ENCODE measurements around the gene ADAM12. TPM values are rescaled to one million over a fixed set of nuclear protein-coding genes. Genes with fewer than 3 reads are reported as not detected.
"Not testable (repeated sequence)": the region's sequence is repeated elsewhere in the genome, so short reads cannot be mapped to it uniquely, and the experiment has no call there.

The ADAM12 gene
- total RNA-seq, 2 donors from 2014 or later, result 0.14 to 1.9 TPM

DNA sequence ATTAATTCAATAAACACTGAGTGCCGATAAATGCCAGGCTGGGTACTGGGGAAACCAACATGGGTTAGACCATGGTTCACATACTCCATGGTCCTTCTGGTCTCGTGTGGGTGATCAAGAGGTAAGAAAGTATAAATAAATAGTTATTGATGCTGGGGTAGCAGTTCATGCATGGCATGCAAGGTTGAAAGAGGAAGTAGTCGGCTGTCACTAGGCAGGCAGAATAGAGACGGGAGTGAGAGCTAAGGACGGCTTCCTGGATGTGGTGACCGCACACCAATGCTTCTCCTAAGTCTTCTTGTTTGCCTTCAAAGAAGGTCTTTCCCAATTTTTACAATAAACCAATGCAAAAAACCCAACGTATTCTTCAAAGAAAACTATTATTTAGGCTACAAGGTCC lies 208.6 kb downstream of the ADAM12 start:
- Histone ChIP-seq H3K9me3 (no peaks in the 10 kb centered on the region), H3K4me3 (no peak overlapping the region), H3K27ac (no peak overlapping the region), H3K27me3 (replicated peaks; ENCODE audit: insufficient read depth) (no peaks in the 10 kb centered on the region), H3K36me3 (no peaks in the 10 kb centered on the region), H3K4me1 (replicated peaks) (no peaks in the 10 kb centered on the region)
- no peak for DNase-seq (ENCODE audit: low spot score)
- 94% methylated on average over 7 of the region's 7 CpGs for WGBS
- TF ChIP-seq, protein P1, sequence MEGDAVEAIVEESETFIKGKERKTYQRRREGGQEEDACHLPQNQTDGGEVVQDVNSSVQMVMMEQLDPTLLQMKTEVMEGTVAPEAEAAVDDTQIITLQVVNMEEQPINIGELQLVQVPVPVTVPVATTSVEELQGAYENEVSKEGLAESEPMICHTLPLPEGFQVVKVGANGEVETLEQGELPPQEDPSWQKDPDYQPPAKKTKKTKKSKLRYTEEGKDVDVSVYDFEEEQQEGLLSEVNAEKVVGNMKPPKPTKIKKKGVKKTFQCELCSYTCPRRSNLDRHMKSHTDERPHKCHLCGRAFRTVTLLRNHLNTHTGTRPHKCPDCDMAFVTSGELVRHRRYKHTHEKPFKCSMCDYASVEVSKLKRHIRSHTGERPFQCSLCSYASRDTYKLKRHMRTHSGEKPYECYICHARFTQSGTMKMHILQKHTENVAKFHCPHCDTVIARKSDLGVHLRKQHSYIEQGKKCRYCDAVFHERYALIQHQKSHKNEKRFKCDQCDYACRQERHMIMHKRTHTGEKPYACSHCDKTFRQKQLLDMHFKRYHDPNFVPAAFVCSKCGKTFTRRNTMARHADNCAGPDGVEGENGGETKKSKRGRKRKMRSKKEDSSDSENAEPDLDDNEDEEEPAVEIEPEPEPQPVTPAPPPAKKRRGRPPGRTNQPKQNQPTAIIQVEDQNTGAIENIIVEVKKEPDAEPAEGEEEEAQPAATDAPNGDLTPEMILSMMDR (IDR thresholded peaks at IDR 0.05), result no peak
- TF ChIP-seq POLR2A (IDR thresholded peaks at IDR 0.05) (no peak), POLR2AphosphoS5 (IDR thresholded peaks at IDR 0.05) (no peak)
- intact Hi-C loops (cut with DNase I), result no loop called here

DNA sequence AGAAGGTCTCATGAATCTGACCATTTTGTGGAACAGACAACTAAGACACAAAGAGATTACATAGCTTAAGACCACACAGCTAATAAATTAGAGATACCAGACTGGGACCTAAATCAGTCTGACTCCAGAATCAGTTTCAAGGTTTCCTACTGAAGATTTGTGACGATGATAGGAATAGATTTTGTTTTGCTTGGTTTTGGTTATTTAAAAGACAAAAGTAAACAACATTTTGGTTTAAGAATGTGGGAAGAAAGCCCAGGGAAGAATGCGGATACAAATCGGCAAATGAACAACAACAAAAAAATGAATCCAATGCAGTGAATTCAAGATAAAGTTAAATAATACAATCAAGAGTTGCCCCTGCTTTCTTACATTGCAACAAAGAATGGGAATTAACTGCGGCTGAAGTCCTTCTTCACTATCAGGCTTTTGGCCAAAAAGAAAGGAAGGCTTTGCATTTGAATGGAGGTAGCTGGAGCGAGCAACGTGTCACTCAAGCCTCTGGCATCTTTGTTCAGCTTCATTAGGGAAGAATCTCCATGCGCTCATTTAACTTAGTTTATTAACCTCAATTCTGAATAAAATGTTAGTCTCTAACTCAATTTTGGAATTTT lies 210.8 kb downstream of the ADAM12 start:
- DNase-seq (ENCODE audit: low spot score), result no peak
- H3K4me3 ChIP-seq, result no peak overlapping the region
- H3K36me3 ChIP-seq, result no peaks in the 10 kb centered on the region
- TF ChIP-seq, protein P1 (IDR thresholded peaks at IDR 0.05), result no peak
- TF ChIP-seq POLR2AphosphoS5 (IDR thresholded peaks at IDR 0.05) (no peak), POLR2A (IDR thresholded peaks at IDR 0.05) (no peak)
- no peaks in the 10 kb centered on the region for H3K4me1 ChIP-seq (replicated peaks)
- intact Hi-C loops (cut with DNase I), result no loop called here
- H3K27ac ChIP-seq, result no peak overlapping the region
- no peaks in the 10 kb centered on the region for H3K9me3 ChIP-seq
- WGBS, result 57% methylated on average over 7 of the region's 7 CpGs
- no peaks in the 10 kb centered on the region for H3K27me3 ChIP-seq (replicated peaks; ENCODE audit: insufficient read depth)

GRCh38 chr10:126175641-126176262 lies 212.5 kb downstream of the ADAM12 start:
- no peak for TF ChIP-seq POLR2AphosphoS5 (IDR thresholded peaks at IDR 0.05)
- TF ChIP-seq, protein P1 (IDR thresholded peaks at IDR 0.05), result no peak
- TF ChIP-seq POLR2A (IDR thresholded peaks at IDR 0.05), result no peak
- intact Hi-C loops (cut with DNase I), result no loop called here
- DNase-seq (ENCODE audit: low spot score), result no peak

GRCh38 chr10:126172755-126173154 lies 215.5 kb downstream of the ADAM12 start:
- H3K4me3 ChIP-seq; H3K4me1 ChIP-seq (replicated peaks); H3K27ac ChIP-seq; intact Hi-C loops (cut with DNase I); H3K27me3 ChIP-seq (replicated peaks; ENCODE audit: insufficient read depth); DNase-seq (ENCODE audit: low spot score); H3K36me3 ChIP-seq; H3K9me3 ChIP-seq: not testable (repeated sequence)
- WGBS, result 81% methylated on average over 1 of the region's 1 CpG

More at GRCh38 chr10:126175641-126176262, 212.5 kb downstream of the ADAM12 start:
- no peak overlapping the region for H3K4me3 ChIP-seq
- no peaks in the 10 kb centered on the region for H3K4me1 ChIP-seq (replicated peaks)
- H3K27me3 ChIP-seq (replicated peaks; ENCODE audit: insufficient read depth), result no peaks in the 10 kb centered on the region
- no peaks in the 10 kb centered on the region for H3K9me3 ChIP-seq
- no peak overlapping the region for H3K27ac ChIP-seq
- no peaks in the 10 kb centered on the region for H3K36me3 ChIP-seq
- 68% methylated on average over 14 of the region's 14 CpGs for WGBS

GRCh38 chr10:126171555-126171954 lies 216.7 kb downstream of the ADAM12 start:
- Histone ChIP-seq H3K9me3 (no peaks in the 10 kb centered on the region), H3K27me3 (replicated peaks; ENCODE audit: insufficient read depth) (no peaks in the 10 kb centered on the region), H3K27ac (no peak overlapping the region), H3K4me1 (replicated peaks) (no peaks in the 10 kb centered on the region), H3K36me3 (no peaks in the 10 kb centered on the region), H3K4me3 (no peak overlapping the region)
- intact Hi-C loops (cut with DNase I), result no loop called here
- no peak for DNase-seq (ENCODE audit: low spot score)
- TF ChIP-seq POLR2A (IDR thresholded peaks at IDR 0.05) (no peak), POLR2AphosphoS5 (IDR thresholded peaks at IDR 0.05) (no peak)
- TF ChIP-seq, protein P1 (IDR thresholded peaks at IDR 0.05), result no peak
- WGBS, result 74% methylated on average over 5 of the region's 5 CpGs

All from prostate gland (tissue), 2 donors.